ENCODE measurements around the gene KIF13A.
"Not testable (repeated sequence)": the region's sequence is repeated elsewhere in the genome, so short reads cannot be mapped to it uniquely, and the experiment has no call there.

The KIF13A gene

GRCh38 chr6:17851001-17851719 is 136.3 kb downstream of the KIF13A start:
- Mint-ChIP-seq H3K27me3 (ENCODE audit: low read depth) (peaks cover 8% of the 10 kb centered on the region), H3K4me3 (no peak overlapping the region), H3K36me3 (ENCODE audit: low read depth) (no peaks in the 10 kb centered on the region), H3K4me1 (ENCODE audit: low read depth) (no peaks in the 10 kb centered on the region), H3K9me3 (no peaks in the 10 kb centered on the region), H3K27ac (no peak overlapping the region)
- DNase-seq (ENCODE audit: low spot score): no peak

GRCh38 chr6:17850281-17850680 is 137.2 kb downstream of the KIF13A start:
- no peak overlapping the region for H3K4me3 Mint-ChIP-seq
- H3K4me1 Mint-ChIP-seq (ENCODE audit: low read depth): no peaks in the 10 kb centered on the region
- H3K27ac Mint-ChIP-seq: no peak overlapping the region
- peaks cover 8% of the 10 kb centered on the region for H3K27me3 Mint-ChIP-seq (ENCODE audit: low read depth)
- DNase-seq (ENCODE audit: low spot score): no peak
- no peaks in the 10 kb centered on the region for H3K36me3 Mint-ChIP-seq (ENCODE audit: low read depth)
- no peaks in the 10 kb centered on the region for H3K9me3 Mint-ChIP-seq

DNA sequence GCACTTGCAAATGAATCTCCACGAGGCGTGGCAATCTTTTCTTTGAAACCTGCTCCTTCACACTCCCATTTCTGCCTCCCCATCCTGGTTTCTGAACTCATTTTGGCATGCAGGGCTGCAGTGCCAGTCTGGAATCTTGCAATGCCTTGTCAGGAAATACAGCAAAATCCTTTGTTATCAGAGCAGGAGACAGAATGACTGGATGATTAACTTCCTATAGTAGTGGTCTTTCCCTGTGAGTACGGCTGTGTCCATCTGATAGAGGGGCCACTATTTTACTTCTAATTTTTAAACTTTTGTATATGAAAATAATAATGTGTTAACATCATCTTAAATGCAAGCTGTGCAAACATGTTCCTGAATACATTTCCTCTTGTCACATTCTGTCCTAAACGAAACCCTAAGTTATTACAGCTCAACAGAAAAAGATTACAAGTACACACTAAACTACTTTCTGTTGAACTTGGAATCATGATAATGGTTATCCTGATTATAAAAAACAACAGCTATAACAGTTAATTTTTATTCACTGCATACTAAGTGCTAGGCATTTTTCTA is 140.2 kb downstream of the KIF13A start:
- no peak overlapping the region for H3K4me3 Mint-ChIP-seq
- no peaks in the 10 kb centered on the region for H3K9me3 Mint-ChIP-seq
- peaks cover 10% of the 10 kb centered on the region for H3K27me3 Mint-ChIP-seq (ENCODE audit: low read depth)
- H3K36me3 Mint-ChIP-seq (ENCODE audit: low read depth): no peaks in the 10 kb centered on the region
- H3K27ac Mint-ChIP-seq: no peak overlapping the region
- DNase-seq (ENCODE audit: low spot score): no peak
- peaks cover 2% of the 10 kb centered on the region for H3K4me1 Mint-ChIP-seq (ENCODE audit: low read depth)

GRCh38 chr6:17846762-17847161 is 140.7 kb downstream of the KIF13A start:
- Mint-ChIP-seq H3K27me3 (ENCODE audit: low read depth) (peaks cover 8% of the 10 kb centered on the region), H3K27ac (no peak overlapping the region), H3K4me1 (ENCODE audit: low read depth) (peaks cover 2% of the 10 kb centered on the region), H3K9me3 (no peaks in the 10 kb centered on the region), H3K36me3 (ENCODE audit: low read depth) (no peaks in the 10 kb centered on the region), H3K4me3 (no peak overlapping the region)
- no peak for DNase-seq (ENCODE audit: low spot score)

DNA sequence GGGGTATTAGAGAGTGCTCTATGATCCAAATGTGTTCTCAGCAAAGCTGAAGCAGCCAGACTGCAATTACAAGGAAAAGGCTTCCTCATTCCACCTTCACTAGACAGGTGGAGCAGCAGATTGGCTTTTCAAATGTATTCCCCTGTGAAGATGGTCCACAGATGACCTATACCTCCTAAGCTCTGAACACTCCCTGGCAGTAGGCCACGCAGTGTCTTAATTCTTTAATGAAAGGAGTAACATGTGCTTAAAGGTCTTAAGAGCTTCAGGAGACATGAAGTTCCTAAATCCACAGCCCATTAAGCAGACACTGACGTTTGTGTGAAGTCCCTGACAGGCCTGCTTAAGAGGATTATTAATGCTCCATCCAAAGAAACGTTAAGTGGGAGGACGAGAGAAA is 141.8 kb downstream of the KIF13A start:
- no peaks in the 10 kb centered on the region for H3K36me3 Mint-ChIP-seq (ENCODE audit: low read depth)
- DNase-seq (ENCODE audit: low spot score): no peak
- H3K9me3 Mint-ChIP-seq: no peaks in the 10 kb centered on the region
- peaks cover 10% of the 10 kb centered on the region for H3K27me3 Mint-ChIP-seq (ENCODE audit: low read depth)
- peaks cover 2% of the 10 kb centered on the region for H3K4me1 Mint-ChIP-seq (ENCODE audit: low read depth)
- no peak overlapping the region for H3K4me3 Mint-ChIP-seq
- H3K27ac Mint-ChIP-seq: no peak overlapping the region

DNA sequence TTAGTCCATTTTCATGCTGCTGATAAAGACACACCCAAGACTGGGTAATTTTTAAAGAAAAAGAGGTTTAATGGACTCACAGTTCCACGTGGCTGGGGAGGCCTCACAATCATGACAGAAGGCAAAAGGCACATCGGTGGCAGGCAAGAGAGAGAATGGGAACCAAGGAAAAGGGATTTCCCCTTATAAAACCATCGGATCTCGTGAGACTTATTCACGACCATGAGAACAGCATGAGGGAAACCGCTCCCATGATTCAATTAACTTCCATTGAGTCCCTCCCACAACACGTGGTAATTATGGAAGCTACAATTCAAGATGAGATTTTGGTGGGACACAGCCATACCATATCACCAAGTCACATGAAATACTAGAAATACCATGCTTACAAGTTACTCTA is 142.5 kb downstream of the KIF13A start:
- H3K27me3 Mint-ChIP-seq (ENCODE audit: low read depth): peaks cover 10% of the 10 kb centered on the region
- not testable (repeated sequence) for H3K9me3 Mint-ChIP-seq; DNase-seq (ENCODE audit: low spot score); H3K27ac Mint-ChIP-seq; H3K36me3 Mint-ChIP-seq (ENCODE audit: low read depth); H3K4me1 Mint-ChIP-seq (ENCODE audit: low read depth); H3K4me3 Mint-ChIP-seq

DNA sequence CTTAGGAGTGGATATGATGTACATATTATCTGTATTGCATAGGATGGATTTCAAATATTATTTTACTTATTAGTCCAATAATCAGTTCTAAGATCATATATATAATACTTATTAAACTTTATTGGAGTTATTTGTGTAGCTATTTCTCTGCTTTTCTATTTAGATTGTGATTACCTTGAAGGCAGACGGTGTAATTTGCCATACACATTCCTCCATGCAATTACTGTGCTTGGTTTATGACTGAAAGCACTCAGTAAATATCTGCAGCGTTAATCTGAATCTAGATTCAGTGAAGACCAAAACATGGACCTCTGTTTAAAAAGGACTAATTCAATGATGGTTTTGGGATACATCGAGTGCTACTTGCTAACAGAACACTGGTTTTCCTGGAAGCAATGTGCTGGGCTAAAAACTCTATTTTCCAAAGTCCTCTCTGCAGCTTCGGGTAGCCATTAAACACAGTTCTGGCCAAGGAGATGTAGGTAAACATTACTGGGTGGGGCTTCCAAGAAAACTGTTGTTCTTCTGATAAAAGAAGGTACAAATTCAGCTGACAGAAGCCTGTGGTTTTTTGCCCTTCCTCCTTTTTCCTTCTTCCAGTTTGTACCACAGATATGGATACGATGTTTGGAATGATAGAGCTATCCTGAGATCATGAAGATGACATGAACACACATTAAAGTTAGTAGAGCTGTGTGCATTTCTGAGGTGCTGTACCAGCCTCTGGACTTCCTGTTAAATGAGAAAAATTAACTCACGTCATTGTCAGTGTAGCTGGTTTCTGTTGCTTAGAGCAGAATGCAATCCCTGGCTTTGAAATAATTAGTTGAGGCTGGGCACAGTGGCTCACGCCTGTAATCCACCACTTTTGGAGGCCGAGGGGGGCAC is 144.3 kb downstream of the KIF13A start:
- H3K27ac Mint-ChIP-seq: no peak overlapping the region
- peaks cover 8% of the 10 kb centered on the region for H3K27me3 Mint-ChIP-seq (ENCODE audit: low read depth)
- no peak overlapping the region for H3K4me3 Mint-ChIP-seq

DNA sequence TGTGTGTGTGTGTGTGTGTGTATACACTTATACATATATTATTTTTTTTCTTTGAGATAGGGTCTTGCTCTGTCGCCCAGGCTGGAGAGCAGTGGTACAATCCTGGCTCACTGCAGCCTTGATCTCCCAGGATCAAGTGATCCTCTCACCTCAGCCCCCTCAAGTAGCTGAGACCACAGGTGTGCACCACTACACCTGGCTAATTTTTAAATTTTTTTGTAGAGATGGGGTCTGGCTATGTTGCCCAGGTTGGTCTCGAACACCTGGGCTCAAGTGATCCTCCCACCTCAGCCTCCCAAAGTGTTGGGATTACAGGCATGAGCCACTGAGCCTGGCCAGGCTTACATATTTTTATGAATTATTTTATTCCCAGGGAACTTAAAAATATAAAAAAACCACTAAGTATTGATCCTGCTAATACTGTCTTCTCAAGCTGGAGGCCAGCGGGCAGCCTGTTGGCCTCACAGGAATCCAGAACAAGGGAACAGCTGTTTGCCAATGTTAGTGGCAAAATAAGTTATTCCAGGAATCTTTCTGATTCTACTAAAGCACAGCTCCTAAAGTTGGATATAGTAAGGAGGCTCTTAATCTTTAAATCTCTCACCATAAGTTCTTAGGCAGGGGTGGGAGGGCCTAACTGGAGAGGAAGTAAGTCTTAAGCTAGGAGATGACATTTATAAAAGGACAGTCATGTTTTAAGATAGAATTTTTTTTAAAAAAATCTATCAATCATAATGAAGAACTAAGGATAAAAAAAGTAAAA is 145.2 kb downstream of the KIF13A start:
- no peaks in the 10 kb centered on the region for H3K9me3 Mint-ChIP-seq
- no peak overlapping the region for H3K4me3 Mint-ChIP-seq

More for the DNA sequence above, 144.3 kb downstream of the KIF13A start:
- no peak for DNase-seq (ENCODE audit: low spot score)
- H3K9me3 Mint-ChIP-seq: no peaks in the 10 kb centered on the region
- peaks cover 2% of the 10 kb centered on the region for H3K4me1 Mint-ChIP-seq (ENCODE audit: low read depth)
- no peaks in the 10 kb centered on the region for H3K36me3 Mint-ChIP-seq (ENCODE audit: low read depth)

DNA sequence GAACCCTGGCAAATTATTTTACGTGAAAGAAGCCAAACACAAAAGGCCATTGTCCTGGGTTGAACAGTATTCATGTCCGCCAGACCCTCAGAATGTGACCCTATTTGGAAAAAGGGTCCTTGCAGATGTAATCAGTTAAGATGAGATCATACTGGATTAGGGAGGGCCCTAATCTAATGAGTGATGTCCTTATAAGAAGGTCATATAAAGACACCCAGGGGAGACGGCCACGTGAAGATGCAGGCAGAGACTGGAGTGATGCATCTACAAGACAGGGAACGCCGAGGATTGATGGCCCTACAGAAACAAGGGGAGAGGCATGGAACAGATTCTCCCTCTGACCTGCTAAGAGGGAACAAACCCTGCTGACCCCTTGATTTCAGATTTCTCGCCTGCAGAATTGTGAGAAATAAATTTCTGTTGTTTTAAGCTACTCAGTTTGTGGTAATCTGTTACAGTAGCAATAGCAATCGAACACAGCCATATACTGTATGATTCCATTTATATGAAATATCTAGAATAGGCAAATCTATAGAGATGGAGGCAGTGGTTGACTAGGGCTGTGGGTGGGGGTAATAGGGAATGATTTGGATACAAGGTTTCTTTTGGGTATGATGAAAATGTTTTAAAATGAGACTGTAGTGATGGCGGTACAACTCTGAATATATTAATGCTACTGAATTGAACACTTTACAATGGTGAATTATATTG is 147.8 kb downstream of the KIF13A start:
- DNase-seq (ENCODE audit: low spot score): no peak
- Mint-ChIP-seq H3K9me3 (no peaks in the 10 kb centered on the region), H3K4me3 (no peak overlapping the region), H3K4me1 (ENCODE audit: low read depth) (peaks cover 2% of the 10 kb centered on the region), H3K36me3 (ENCODE audit: low read depth) (no peaks in the 10 kb centered on the region), H3K27me3 (ENCODE audit: low read depth) (peaks cover 11% of the 10 kb centered on the region), H3K27ac (no peak overlapping the region)

More for the DNA sequence above, 145.2 kb downstream of the KIF13A start:
- no peak overlapping the region for H3K27ac Mint-ChIP-seq
- H3K36me3 Mint-ChIP-seq (ENCODE audit: low read depth): no peaks in the 10 kb centered on the region
- no peak for DNase-seq (ENCODE audit: low spot score)
- peaks cover 8% of the 10 kb centered on the region for H3K27me3 Mint-ChIP-seq (ENCODE audit: low read depth)
- peaks cover 2% of the 10 kb centered on the region for H3K4me1 Mint-ChIP-seq (ENCODE audit: low read depth)

- H3K27ac Mint-ChIP-seq: no peak overlapping the region
Measured at GRCh38 chr6:17836293-17836692, 151.1 kb downstream of the KIF13A start.

DNA sequence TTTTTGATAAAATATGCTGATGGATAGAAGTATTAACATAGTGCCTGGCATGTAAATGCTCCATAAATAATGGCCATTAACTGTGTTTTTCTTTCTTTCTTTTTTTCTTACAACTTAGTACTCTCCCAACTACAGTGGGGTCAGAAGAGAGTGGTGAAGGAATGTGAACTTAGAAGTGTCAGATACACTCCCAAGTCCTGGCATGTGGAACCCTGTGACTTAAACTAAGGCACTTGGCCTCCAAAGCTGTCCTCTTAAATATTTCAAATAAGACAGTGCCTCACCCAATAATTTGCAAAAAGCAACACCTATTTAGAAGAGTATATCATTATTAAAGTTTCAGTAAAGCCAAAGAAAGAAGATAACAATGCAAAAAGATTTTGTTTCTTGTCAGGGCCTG is 151.7 kb downstream of the KIF13A start:
- Mint-ChIP-seq H3K4me3 (no peak overlapping the region), H3K4me1 (ENCODE audit: low read depth) (no peaks in the 10 kb centered on the region), H3K36me3 (ENCODE audit: low read depth) (no peaks in the 10 kb centered on the region), H3K27ac (no peak overlapping the region), H3K9me3 (no peaks in the 10 kb centered on the region), H3K27me3 (ENCODE audit: low read depth) (peaks cover 9% of the 10 kb centered on the region)
- DNase-seq (ENCODE audit: low spot score): no peak

More at GRCh38 chr6:17836293-17836692, 151.1 kb downstream of the KIF13A start:
- Mint-ChIP-seq H3K36me3 (ENCODE audit: low read depth) (no peaks in the 10 kb centered on the region), H3K9me3 (no peaks in the 10 kb centered on the region), H3K27me3 (ENCODE audit: low read depth) (peaks cover 8% of the 10 kb centered on the region), H3K4me3 (no peak overlapping the region), H3K4me1 (ENCODE audit: low read depth) (no peaks in the 10 kb centered on the region)
- no peak for DNase-seq (ENCODE audit: low spot score)

GRCh38 chr6:17831135-17831534 is 156.3 kb downstream of the KIF13A start:
- no peaks in the 10 kb centered on the region for H3K36me3 Mint-ChIP-seq (ENCODE audit: low read depth)
- H3K9me3 Mint-ChIP-seq: no peaks in the 10 kb centered on the region
- no peaks in the 10 kb centered on the region for H3K4me1 Mint-ChIP-seq (ENCODE audit: low read depth)
- H3K27ac Mint-ChIP-seq: no peak overlapping the region
- no peak for DNase-seq (ENCODE audit: low spot score)
- H3K4me3 Mint-ChIP-seq: no peak overlapping the region
- H3K27me3 Mint-ChIP-seq (ENCODE audit: low read depth): peaks cover 9% of the 10 kb centered on the region

- no peaks in the 10 kb centered on the region for H3K9me3 Mint-ChIP-seq
- no peak for DNase-seq (ENCODE audit: low spot score)
- H3K27ac Mint-ChIP-seq: no peak overlapping the region
- H3K4me3 Mint-ChIP-seq: no peak overlapping the region
- H3K27me3 Mint-ChIP-seq (ENCODE audit: low read depth): peaks cover 5% of the 10 kb centered on the region
- no peaks in the 10 kb centered on the region for H3K36me3 Mint-ChIP-seq (ENCODE audit: low read depth)
- no peaks in the 10 kb centered on the region for H3K4me1 Mint-ChIP-seq (ENCODE audit: low read depth)
Measured at GRCh38 chr6:17829905-17830304, 157.5 kb downstream of the KIF13A start.
